ENCODE data around the gene SLC9A9. TPM values are rescaled to one million over a fixed set of nuclear protein-coding genes. Genes with fewer than 3 reads are reported as not detected.

SLC9A9 gene
- total RNA-seq, 4 donors from 2014 or later, result 1.7 to 8.2 (median 3.6) TPM

DNA sequence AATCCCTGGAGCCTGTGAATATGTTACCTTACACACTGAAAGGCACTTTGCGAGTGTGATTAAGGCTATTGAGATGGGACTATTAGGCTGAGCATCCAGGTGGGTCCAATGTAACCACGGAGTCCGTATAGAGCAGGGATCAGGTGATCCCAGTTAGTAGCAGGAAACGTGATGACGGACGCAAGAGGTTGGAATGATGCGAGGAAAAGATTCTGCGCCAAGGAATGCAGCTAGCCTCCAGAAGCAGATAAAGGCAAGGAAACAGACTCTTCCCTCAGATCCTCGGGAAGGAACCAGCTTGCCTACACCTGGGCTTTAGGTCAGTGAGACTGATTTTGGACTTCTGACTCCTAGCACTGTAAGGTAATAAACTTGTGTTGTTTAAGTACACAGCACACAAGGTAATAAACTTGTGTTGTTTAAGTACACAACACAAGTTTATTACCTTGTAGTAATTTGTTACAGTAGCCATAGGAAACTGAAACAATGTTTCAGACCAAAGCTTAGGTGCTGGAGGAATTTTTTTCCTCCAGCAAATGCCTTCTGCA lies 603.7 kb downstream of the SLC9A9 start:
- no peak overlapping the region for H3K4me3 ChIP-seq
- intact Hi-C loops (cut with DNase I; ENCODE audit: low total_unique reads) (no loop called here), in situ Hi-C loops (cut with MboI; ENCODE audit: low sequenced_read_pairs in 4 of 4) (no loop called here)
- DNase-seq, result no peak
- TF ChIP-seq, protein P1, sequence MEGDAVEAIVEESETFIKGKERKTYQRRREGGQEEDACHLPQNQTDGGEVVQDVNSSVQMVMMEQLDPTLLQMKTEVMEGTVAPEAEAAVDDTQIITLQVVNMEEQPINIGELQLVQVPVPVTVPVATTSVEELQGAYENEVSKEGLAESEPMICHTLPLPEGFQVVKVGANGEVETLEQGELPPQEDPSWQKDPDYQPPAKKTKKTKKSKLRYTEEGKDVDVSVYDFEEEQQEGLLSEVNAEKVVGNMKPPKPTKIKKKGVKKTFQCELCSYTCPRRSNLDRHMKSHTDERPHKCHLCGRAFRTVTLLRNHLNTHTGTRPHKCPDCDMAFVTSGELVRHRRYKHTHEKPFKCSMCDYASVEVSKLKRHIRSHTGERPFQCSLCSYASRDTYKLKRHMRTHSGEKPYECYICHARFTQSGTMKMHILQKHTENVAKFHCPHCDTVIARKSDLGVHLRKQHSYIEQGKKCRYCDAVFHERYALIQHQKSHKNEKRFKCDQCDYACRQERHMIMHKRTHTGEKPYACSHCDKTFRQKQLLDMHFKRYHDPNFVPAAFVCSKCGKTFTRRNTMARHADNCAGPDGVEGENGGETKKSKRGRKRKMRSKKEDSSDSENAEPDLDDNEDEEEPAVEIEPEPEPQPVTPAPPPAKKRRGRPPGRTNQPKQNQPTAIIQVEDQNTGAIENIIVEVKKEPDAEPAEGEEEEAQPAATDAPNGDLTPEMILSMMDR (IDR thresholded peaks at IDR 0.05 in 4 of 5, conservative IDR thresholded peaks at IDR 0.05 in 1 of 5), result no peak
- TF ChIP-seq POLR2A (IDR thresholded peaks at IDR 0.05), result no peak
- H3K27ac ChIP-seq, result no peak overlapping the region
- no peaks in the 10 kb centered on the region for H3K27me3 ChIP-seq
- no peaks in the 10 kb centered on the region for H3K9me3 ChIP-seq
- no peaks in the 10 kb centered on the region for H3K4me1 ChIP-seq
- H3K36me3 ChIP-seq, result no peaks in the 10 kb centered on the region
- ATAC-seq, result no peak

DNA sequence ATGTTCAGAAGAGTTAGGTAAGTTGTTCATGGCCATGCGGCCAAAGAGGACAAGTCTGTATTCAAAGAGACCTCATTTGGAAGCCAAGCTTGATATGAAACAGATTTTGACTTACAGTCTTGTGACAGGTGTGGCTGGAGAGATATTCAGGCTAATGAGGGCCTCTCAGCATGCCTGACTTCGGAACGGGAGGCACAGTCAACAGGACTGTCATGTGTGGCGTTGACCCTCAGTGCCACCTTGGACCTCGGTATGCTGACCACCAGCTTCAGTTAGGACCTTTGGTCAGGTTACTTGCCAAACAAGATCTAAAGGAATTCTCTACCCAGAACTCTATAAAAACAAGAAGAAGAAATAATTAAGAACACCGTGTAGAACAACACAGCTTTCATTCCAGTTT lies 604.6 kb downstream of the SLC9A9 start:
- no peaks in the 10 kb centered on the region for H3K27me3 ChIP-seq
- intact Hi-C loops (cut with DNase I; ENCODE audit: low total_unique reads) (no loop called here), in situ Hi-C loops (cut with MboI; ENCODE audit: low sequenced_read_pairs in 4 of 4) (no loop called here)
- no peaks in the 10 kb centered on the region for H3K4me1 ChIP-seq
- no peak for DNase-seq
- no peaks in the 10 kb centered on the region for H3K36me3 ChIP-seq
- no peaks in the 10 kb centered on the region for H3K9me3 ChIP-seq
- TF ChIP-seq, protein P1 (IDR thresholded peaks at IDR 0.05 in 4 of 5, conservative IDR thresholded peaks at IDR 0.05 in 1 of 5), result no peak
- no peak for TF ChIP-seq POLR2A (IDR thresholded peaks at IDR 0.05)
- no peak for ATAC-seq
- H3K27ac ChIP-seq, result no peak overlapping the region
- no peak overlapping the region for H3K4me3 ChIP-seq

DNA sequence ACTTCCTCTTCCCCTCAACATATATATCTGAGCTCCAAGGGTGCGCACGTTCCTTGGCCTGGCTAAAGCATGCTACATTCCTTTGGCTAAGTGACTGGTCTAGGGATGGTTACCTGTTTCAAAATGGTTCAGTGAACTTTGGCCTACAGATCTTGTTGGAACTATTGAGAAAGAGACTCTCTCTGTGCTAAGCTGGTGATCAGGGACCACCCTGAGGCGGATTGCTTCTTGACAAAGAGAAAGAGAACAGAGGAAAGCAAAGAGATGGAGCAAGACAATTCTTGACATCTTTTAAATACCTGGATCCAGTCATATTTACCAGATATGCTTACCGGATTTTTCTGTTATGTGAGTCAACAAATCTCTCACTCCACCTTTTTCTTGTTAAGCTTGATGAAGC lies 605.6 kb downstream of the SLC9A9 start:
- in situ Hi-C loops (cut with MboI; ENCODE audit: low sequenced_read_pairs in 4 of 4), result no loop called here
- H3K36me3 ChIP-seq, result no peaks in the 10 kb centered on the region
- ATAC-seq (no peak), DNase-seq (no peak)
- H3K9me3 ChIP-seq, result no peaks in the 10 kb centered on the region
- H3K27ac ChIP-seq, result no peak overlapping the region
- intact Hi-C loops (cut with DNase I; ENCODE audit: low total_unique reads), result no loop called here
- no peaks in the 10 kb centered on the region for H3K27me3 ChIP-seq
- TF ChIP-seq POLR2A (IDR thresholded peaks at IDR 0.05), result no peak
- TF ChIP-seq, protein P1 (IDR thresholded peaks at IDR 0.05 in 4 of 5, conservative IDR thresholded peaks at IDR 0.05 in 1 of 5), result no peak
- no peak overlapping the region for H3K4me3 ChIP-seq
- H3K4me1 ChIP-seq, result no peaks in the 10 kb centered on the region

DNA sequence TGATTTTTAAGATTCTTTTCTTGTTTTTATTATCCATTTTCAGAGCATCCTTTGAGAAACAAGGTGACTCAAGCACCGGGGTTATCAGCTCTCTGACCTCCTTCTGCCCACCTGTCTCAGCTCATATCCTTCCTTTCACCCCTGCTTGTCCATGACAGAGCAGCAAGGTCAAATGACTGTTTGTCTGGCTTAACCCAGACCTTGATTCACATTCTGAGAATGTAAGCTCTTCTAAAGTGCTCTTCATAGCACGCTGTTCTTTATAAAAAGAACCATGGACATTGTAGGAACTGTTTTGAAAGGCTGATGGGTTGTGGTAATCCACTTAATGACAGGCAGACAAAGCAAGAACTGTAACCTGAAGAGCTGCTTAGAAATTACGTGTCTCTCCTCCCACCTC lies 606.2 kb downstream of the SLC9A9 start:
- DNase-seq (no peak), ATAC-seq (no peak)
- no peak overlapping the region for H3K27ac ChIP-seq
- no peaks in the 10 kb centered on the region for H3K27me3 ChIP-seq
- H3K9me3 ChIP-seq, result no peaks in the 10 kb centered on the region
- H3K36me3 ChIP-seq, result no peaks in the 10 kb centered on the region
- H3K4me1 ChIP-seq, result no peaks in the 10 kb centered on the region
- no peak overlapping the region for H3K4me3 ChIP-seq
- in situ Hi-C loops (cut with MboI; ENCODE audit: low sequenced_read_pairs in 4 of 4), result no loop called here
- TF ChIP-seq, protein P1 (IDR thresholded peaks at IDR 0.05 in 4 of 5, conservative IDR thresholded peaks at IDR 0.05 in 1 of 5), result no peak
- TF ChIP-seq POLR2A (IDR thresholded peaks at IDR 0.05), result no peak
- intact Hi-C loops (cut with DNase I; ENCODE audit: low total_unique reads), result no loop called here

DNA sequence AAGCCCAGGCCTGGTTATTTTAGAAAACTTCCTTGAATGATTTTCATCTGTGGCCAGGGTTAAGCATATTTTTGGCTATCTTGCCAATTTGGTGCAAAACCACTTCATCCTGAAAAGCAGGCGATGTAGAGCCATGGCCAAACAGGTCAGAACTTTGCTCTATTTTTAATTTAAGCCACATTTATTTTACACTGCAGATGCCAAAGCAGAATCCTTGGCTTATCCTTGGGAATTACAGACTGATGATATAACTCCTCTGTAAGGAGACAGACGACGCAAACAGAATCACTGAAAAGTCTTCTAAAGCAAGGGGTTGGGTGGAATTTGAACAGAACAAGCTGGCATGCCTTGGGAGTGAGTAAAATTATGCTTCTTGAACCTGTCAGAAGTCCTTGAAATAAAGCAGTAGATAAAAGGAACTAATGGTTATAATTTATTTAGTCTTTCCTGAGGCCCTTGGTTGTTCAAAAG lies 606.8 kb downstream of the SLC9A9 start:
- no peak for DNase-seq
- no peaks in the 10 kb centered on the region for H3K9me3 ChIP-seq
- H3K27ac ChIP-seq, result no peak overlapping the region
- H3K27me3 ChIP-seq, result no peaks in the 10 kb centered on the region
- H3K36me3 ChIP-seq, result no peaks in the 10 kb centered on the region
- intact Hi-C loops (cut with DNase I; ENCODE audit: low total_unique reads), result no loop called here
- H3K4me3 ChIP-seq, result no peak overlapping the region
- no peaks in the 10 kb centered on the region for H3K4me1 ChIP-seq
- no peak for ATAC-seq
- TF ChIP-seq, protein P1 (IDR thresholded peaks at IDR 0.05 in 4 of 5, conservative IDR thresholded peaks at IDR 0.05 in 1 of 5), result no peak
- TF ChIP-seq POLR2A (IDR thresholded peaks at IDR 0.05), result no peak
- in situ Hi-C loops (cut with MboI; ENCODE audit: low sequenced_read_pairs in 4 of 4), result no loop called here
